Muscle of arm (tissue), 12 donors: Measurements from ENCODE around the gene SLC7A11. TPM values are rescaled to one million over a fixed set of nuclear protein-coding genes. Genes with fewer than 3 reads are reported as not detected.

ENCODE experiments used
- DNase-seq: peaks from one replicate; pipeline ENCODE4 v3.0.0-alpha.2; 2013
- polyA plus RNA-seq, 12 donors: library from polyadenylated mRNA; unstranded; fragments of 120-200 nt; gene quantifications; one replicate each; pipeline ENCODE4 v1.2.1, GENCODE V29; 2013; ENCODE audit not compliant: insufficient read length in 12 of 12

SLC7A11 gene
- polyA plus RNA-seq, 12 donors: 0.39 to 1.4 (median 0.70) TPM; not detected in 2

DNA sequence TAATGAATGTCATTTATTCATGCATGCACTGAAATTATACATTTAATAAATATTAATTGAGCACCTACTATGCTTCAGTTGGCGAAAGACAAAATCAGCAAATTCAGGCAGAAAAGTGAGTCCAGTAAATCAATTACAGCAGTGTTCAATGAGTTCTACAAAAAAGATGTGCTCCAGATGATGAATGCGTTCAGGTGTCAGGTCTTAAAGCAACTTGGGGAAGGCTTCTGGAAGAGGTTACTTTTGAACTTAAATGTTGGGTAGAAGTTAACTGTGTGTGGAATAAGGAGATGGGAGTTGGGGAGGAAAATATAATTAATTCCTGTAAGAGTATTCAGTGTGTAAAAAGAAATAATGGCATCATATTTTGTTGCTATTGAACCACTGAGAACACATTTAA, 79.0 kb downstream of the SLC7A11 start:
- DNase-seq: no peak

DNA sequence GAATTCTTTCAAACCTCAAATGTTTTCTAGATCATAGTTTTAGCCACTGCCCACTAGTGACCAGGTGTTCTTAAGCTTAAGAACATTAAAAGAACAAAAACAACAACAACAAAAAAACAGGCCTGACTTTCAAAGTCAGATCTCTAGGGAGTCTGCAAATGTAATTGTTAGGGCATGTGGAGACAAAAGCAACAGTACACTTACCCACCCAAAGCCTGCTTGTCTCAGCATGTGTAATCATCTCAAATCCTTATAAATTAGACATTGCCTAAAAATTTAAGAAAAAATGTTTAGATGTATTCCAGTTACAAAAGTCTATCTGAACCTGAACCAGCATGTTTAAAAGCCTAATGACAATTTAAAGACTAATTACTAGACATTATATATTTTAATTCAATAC, 79.9 kb downstream of the SLC7A11 start:
- no peak for DNase-seq

GRCh38 chr4:138161351-138161750, 80.8 kb downstream of the SLC7A11 start:
- no peak for DNase-seq

DNA sequence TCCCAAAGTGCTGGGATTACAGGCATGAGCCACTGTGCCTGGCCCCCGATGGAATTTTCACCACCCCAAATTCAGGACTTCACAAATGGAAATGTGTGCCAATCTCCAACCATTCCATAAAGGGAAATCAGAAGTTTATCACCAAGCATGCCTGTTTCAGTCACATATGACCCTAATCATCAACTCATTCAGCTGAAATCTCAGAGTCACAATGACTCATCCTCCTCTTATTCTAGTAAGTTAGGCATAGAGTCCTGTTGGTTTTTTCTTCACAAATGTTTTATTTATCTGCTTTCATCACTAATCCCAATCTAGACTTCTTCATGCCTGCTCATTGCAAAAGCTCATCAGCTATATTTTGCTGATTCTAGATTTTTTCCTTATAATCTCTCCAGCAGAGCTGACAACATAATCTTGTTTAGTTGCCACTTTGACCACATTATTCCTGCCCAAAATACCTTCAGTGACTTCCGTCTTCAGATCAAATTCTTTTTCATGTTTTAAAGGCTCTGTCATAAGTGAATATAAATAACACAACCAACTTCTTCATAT, 83.3 kb downstream of the SLC7A11 start:
- DNase-seq: no peak

DNA sequence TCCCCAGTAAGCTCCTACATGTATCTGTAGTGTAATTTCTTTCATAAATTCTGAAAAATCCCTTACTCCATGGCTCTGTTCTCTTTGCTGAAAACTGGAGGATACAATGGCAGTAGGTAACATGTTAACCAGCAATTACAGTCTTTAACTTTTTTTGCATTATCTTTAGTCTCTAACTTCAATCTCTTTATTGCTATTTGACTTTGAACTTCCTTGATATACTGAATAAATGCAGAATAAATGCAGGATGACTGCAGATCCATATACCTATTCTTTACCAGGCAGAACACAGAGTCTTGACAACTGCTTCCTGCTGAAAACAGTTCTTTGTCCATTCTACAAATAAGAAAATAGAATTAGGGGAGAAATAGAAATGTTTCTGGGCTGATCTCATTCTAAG, 101.3 kb downstream of the SLC7A11 start:
- no peak for DNase-seq

DNA sequence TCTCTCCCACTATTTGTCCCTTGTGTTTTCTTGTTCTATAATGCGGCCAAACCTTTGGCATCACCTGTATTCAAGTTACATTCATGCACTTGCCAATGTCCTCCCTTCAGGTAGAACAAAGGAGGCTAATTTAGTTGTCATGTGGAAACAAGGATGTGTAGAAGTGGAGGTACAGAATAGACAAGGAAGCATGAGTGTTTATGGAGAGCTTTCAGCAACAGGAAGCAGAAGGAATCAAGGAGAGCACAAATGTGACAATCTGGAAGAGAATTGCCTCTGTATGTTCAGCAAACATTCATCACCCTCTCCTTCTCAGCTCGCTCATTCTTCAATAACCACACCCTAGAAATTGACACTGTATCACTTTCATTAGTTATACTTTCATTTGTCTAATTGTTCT, 103.4 kb downstream of the SLC7A11 start:
- no peak for DNase-seq

GRCh38 chr4:138135610-138136009, 106.5 kb downstream of the SLC7A11 start:
- no peak for DNase-seq

- DNase-seq: no peak
These were observed 123.9 kb downstream of the SLC7A11 start for GRCh38 chr4:138118270-138118669.

GRCh38 chr4:138115053-138115452, 127.1 kb downstream of the SLC7A11 start:
- DNase-seq: no peak

- no peak for DNase-seq
These were observed 127.7 kb downstream of the SLC7A11 start for GRCh38 chr4:138114434-138114833.
